PC-9 (cell line): ENCODE results near the gene PLK2.

ENCODE experiments used
- EZH2 ChIP-seq: fragments of 200-600 bp; sonication (generic); IDR thresholded peaks from 2 replicates; pipeline ENCODE4 v1.8.0; 2017; ENCODE audit warnings: antibody characterized with exemption, low read depth
- TF ChIP-seq, protein P1 (sequence below): fragments of 200-600 bp; sonication (generic); conservative IDR thresholded peaks from 2 replicates; pipeline ENCODE4 v1.6.1; 2017; ENCODE audit warnings: mixed run types, antibody characterized with exemption, mild to moderate bottlenecking, moderate library complexity

GRCh38 chr5:58482536-58482935 is 22.6 kb upstream of the PLK2 start:
- TF ChIP-seq, protein P1, sequence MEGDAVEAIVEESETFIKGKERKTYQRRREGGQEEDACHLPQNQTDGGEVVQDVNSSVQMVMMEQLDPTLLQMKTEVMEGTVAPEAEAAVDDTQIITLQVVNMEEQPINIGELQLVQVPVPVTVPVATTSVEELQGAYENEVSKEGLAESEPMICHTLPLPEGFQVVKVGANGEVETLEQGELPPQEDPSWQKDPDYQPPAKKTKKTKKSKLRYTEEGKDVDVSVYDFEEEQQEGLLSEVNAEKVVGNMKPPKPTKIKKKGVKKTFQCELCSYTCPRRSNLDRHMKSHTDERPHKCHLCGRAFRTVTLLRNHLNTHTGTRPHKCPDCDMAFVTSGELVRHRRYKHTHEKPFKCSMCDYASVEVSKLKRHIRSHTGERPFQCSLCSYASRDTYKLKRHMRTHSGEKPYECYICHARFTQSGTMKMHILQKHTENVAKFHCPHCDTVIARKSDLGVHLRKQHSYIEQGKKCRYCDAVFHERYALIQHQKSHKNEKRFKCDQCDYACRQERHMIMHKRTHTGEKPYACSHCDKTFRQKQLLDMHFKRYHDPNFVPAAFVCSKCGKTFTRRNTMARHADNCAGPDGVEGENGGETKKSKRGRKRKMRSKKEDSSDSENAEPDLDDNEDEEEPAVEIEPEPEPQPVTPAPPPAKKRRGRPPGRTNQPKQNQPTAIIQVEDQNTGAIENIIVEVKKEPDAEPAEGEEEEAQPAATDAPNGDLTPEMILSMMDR, result no peak
- TF ChIP-seq EZH2, result no peak
